ENCODE data around the gene TTC22.

DNA sequence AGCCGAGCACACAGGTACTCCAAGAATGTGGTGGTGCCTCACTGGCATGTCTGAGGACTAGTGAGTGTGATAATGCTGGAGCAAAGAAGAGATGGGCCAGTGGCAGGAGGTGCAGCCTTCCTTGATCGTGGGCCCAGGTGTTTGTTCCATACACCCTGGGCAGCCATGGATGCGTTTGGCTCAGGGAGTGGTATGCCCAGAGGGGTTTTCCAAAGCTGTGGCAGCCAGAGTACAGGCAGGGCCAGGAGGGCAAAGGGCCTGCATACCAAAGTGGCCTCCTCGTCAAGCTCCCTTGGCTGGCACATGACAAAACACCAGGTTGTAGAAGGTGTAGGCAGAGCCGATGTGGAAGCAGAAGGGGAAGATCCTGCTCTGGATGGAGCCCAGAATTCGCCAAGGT, 55.8 kb downstream of the TTC22 start:
- TF ChIP-seq, protein P1, sequence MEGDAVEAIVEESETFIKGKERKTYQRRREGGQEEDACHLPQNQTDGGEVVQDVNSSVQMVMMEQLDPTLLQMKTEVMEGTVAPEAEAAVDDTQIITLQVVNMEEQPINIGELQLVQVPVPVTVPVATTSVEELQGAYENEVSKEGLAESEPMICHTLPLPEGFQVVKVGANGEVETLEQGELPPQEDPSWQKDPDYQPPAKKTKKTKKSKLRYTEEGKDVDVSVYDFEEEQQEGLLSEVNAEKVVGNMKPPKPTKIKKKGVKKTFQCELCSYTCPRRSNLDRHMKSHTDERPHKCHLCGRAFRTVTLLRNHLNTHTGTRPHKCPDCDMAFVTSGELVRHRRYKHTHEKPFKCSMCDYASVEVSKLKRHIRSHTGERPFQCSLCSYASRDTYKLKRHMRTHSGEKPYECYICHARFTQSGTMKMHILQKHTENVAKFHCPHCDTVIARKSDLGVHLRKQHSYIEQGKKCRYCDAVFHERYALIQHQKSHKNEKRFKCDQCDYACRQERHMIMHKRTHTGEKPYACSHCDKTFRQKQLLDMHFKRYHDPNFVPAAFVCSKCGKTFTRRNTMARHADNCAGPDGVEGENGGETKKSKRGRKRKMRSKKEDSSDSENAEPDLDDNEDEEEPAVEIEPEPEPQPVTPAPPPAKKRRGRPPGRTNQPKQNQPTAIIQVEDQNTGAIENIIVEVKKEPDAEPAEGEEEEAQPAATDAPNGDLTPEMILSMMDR (IDR thresholded peaks at IDR 0.05): no peak
- TF ChIP-seq ZFX (IDR thresholded peaks at IDR 0.05; ENCODE audit: borderline replicate concordance): no peak
